Spleen (tissue), 7 donors: ENCODE measurements around the gene TTC28.

Experiments used
- POLR2A ChIP-seq, 3 donors: fragments of 450-650 bp; IDR thresholded peaks; one replicate each; pipeline ENCODE4 v1.5.1; 2017; ENCODE audit warnings: antibody characterized with exemption in 3 of 3, mild to moderate bottlenecking in 1 of 3
- POLR2AphosphoS5 ChIP-seq, 3 donors: sonication (generic); formaldehyde crosslinking; IDR thresholded peaks; one replicate each; pipeline ENCODE4 v1.5.1; 2017; ENCODE audit warnings: antibody characterized with exemption in 3 of 3
- TF ChIP-seq, protein P1 (sequence below), 11 experiments: fragments of 200-600 bp in 7 of 11; fragments of 450-650 bp in 4 of 11; sonication (generic) in 4 of 11; IDR thresholded peaks in 8 of 11; conservative IDR thresholded peaks in 3 of 11; 1 replicate in 7 of 11; 2 replicates in 4 of 11; pipeline versions ENCODE4 v1.4.0 to v1.8.0; 2016 to 2021; ENCODE audit warnings: antibody characterized with exemption in 11 of 11, inconsistent platforms in 4 of 11, mild to moderate bottlenecking in 1 of 11
- donor health status: DM: no; HTN: no; CAD: no; lungs with moderate emphysema.
- donor health status: DM: no; HTN: no; CAD: no.
- donor health status: DM: no; HTN: no; CAD: no.

DNA sequence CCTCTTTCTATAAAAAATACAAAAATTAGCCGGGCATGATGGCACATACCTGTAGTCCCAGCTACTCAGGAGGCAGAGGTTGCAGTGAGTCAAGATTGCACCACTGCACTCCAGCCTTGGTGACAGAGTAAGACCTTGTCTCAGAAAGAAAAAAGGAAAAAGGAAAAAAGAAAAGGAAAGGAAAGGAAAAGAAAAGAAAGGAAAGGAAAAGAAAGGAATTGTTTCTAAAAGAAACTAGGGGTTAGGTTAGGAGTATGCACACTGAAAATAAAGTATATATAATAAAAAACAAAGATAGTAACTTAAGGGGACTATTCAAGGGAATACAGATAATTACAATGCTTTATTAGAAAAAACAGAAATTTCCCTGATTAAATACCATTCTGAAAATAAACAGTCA lies 50.9 kb downstream of the TTC28 start:
- TF ChIP-seq, protein P1, sequence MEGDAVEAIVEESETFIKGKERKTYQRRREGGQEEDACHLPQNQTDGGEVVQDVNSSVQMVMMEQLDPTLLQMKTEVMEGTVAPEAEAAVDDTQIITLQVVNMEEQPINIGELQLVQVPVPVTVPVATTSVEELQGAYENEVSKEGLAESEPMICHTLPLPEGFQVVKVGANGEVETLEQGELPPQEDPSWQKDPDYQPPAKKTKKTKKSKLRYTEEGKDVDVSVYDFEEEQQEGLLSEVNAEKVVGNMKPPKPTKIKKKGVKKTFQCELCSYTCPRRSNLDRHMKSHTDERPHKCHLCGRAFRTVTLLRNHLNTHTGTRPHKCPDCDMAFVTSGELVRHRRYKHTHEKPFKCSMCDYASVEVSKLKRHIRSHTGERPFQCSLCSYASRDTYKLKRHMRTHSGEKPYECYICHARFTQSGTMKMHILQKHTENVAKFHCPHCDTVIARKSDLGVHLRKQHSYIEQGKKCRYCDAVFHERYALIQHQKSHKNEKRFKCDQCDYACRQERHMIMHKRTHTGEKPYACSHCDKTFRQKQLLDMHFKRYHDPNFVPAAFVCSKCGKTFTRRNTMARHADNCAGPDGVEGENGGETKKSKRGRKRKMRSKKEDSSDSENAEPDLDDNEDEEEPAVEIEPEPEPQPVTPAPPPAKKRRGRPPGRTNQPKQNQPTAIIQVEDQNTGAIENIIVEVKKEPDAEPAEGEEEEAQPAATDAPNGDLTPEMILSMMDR (IDR thresholded peaks at IDR 0.05 in 8 of 11, conservative IDR thresholded peaks at IDR 0.05 in 3 of 11): no peak
- TF ChIP-seq POLR2AphosphoS5 (IDR thresholded peaks at IDR 0.05) (no peak), POLR2A (IDR thresholded peaks at IDR 0.05) (no peak)
